BJ (cell line): ENCODE results near the gene PODNL1. TPM values are rescaled to one million over a fixed set of nuclear protein-coding genes. Genes with fewer than 3 reads are reported as not detected.

ENCODE experiments used
- CTCF ChIA-PET: fragments of 350-600 bp; formaldehyde crosslinking; extraction: SDS; loops from one replicate; lab custom pipeline; 2021; ENCODE audit warnings: antibody characterized with exemption, inconsistent platforms; lab: Yijun Ruan, JAX
- POLR2A ChIA-PET: fragments of 300-600 bp; sonication (Branson Sonifier 250); formaldehyde crosslinking; extraction: SDS; loops from one replicate; lab custom pipeline; 2021; ENCODE audit warnings: antibody characterized with exemption; lab: Charles Lee
- DNase-seq: peaks from one replicate; pipeline ENCODE4 v3.0.0-alpha.2; 2011; ENCODE audit warnings: low read depth
- H3K27me3 ChIP-seq: 2 replicates; pipeline ENCODE4 v1.6.0; 2011; ENCODE audit warnings: low read length; ENCODE audit not compliant: control insufficient read depth, insufficient read depth
- H3K36me3 ChIP-seq: 2 replicates; pipeline ENCODE4 v1.5.1; 2011; ENCODE audit warnings: low read length; ENCODE audit not compliant: control insufficient read depth, insufficient read depth
- H3K4me3 ChIP-seq: 2 replicates; pipeline ENCODE4 v1.5.1; 2011; ENCODE audit warnings: low read depth, mild to moderate bottlenecking, control low read depth, low read length
- polyA plus RNA-seq: library from polyadenylated mRNA; depleted of rRNA; stranded (reverse); fragments of >200 nt; gene quantifications from 2 replicates; pipeline ENCODE4 v1.2.3, GENCODE V29; 2011
- TF ChIP-seq, protein P1 (sequence below): IDR thresholded peaks from 2 replicates; pipeline ENCODE4 v1.5.1; 2011; ENCODE audit warnings: low read depth, mild to moderate bottlenecking, control low read depth, inconsistent platforms, low read length, moderate library complexity; ENCODE audit not compliant: insufficient read depth

PODNL1 gene
- polyA plus RNA-seq, 1 experiment, result 18.6 TPM

DNA sequence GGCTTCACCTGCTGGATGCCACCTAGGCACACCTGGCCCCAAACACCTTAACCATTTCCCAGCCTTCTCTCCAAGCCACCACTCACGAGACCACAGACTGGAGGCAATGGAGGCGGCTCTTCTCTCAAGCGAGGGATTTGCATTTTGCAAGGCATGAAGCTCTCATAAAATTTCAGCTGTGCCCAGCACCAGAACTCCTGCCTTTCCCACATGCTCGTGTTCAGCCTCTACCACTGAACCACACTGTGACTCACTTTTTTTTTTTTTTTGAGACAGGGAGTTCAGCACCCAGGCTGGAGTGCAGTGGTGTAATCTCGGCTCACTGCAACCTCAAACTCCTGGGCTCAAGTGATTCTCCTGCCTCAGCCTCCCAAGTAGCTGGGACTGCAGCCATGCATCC is 50.7 kb downstream of the PODNL1 start:
- CTCF ChIA-PET, result interaction anchor here (0.8 to 2.1 kb wide), 6 partner anchors 9 to 185 kb away, joined by 3 to 6 read pairs (median 3); partner anchors contain the start of gene MISP3
- H3K36me3 ChIP-seq, result no peaks in the 10 kb centered on the region
- no peak overlapping the region for H3K4me3 ChIP-seq
- no peaks in the 10 kb centered on the region for H3K27me3 ChIP-seq
- DNase-seq, result peak; percentile 19
- TF ChIP-seq, protein P1, sequence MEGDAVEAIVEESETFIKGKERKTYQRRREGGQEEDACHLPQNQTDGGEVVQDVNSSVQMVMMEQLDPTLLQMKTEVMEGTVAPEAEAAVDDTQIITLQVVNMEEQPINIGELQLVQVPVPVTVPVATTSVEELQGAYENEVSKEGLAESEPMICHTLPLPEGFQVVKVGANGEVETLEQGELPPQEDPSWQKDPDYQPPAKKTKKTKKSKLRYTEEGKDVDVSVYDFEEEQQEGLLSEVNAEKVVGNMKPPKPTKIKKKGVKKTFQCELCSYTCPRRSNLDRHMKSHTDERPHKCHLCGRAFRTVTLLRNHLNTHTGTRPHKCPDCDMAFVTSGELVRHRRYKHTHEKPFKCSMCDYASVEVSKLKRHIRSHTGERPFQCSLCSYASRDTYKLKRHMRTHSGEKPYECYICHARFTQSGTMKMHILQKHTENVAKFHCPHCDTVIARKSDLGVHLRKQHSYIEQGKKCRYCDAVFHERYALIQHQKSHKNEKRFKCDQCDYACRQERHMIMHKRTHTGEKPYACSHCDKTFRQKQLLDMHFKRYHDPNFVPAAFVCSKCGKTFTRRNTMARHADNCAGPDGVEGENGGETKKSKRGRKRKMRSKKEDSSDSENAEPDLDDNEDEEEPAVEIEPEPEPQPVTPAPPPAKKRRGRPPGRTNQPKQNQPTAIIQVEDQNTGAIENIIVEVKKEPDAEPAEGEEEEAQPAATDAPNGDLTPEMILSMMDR, result no peak
- POLR2A ChIA-PET, result no interaction called here

DNA sequence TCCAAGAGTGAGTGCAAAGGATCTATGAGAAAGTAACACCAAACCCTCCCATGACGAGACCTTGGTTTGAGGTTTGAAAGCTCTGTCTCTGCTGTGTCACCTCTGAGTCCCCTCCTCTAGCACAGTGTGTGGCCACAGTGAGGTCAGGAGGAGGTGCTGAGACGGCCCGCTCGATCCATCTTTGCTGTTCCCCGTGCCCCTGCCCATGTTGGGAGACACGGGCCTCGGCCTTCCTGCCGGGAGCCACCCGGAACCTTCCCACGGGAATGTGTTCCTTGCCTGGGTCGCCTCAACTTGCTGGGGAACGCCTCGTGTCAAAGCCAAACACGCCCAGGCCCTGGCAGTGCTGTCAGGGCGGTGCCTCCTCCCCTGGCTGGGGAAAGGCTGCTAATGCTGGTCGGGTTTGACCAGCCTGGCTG is 51.2 kb downstream of the PODNL1 start:
- POLR2A ChIA-PET, result no interaction called here
- DNase-seq, result no peak
- Histone ChIP-seq H3K36me3 (no peaks in the 10 kb centered on the region), H3K27me3 (no peaks in the 10 kb centered on the region), H3K4me3 (no peak overlapping the region)
- CTCF ChIA-PET, result interaction anchor here (1.0 to 2.1 kb wide), 5 partner anchors 9 to 172 kb away, joined by 3 to 6 read pairs (median 3); partner anchors contain the start of gene RFX1
- TF ChIP-seq, protein P1, result no peak

DNA sequence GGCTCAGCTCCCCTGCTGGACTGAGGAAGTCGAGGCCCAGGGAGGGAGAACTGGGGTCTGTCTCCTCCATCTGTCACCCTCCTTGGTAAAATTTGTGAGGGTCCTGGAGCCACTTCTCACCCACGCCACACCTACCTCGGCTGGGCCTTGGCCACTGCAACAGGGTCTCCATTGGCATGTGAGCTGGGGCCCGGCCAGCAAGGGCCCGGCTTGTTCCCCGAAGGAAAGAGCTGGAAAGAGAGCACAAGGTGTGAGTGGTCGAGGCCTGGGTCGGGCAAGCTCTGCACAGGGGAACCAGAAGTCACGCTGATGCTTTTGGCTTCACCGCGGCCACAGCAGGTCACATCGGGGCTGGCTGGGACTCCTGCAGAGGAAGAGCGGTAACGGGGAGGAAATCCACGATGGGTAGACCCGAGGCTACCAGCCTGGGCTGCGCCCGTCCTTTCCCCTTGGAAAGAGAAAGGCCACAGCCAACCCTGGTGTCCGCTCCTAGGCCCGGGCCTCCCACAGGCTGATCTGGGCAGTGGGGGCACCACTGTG is 52.3 kb downstream of the PODNL1 start:
- no peak for DNase-seq
- TF ChIP-seq, protein P1, result no peak
- no peak overlapping the region for H3K4me3 ChIP-seq
- ChIA-PET CTCF (interaction anchor here (0.6 to 2.1 kb wide), 4 partner anchors 10 to 188 kb away, joined by 3 to 6 read pairs (median 4); no protein-coding TSS in a partner anchor), POLR2A (no interaction called here)
- H3K36me3 ChIP-seq, result no peaks in the 10 kb centered on the region
- H3K27me3 ChIP-seq, result no peaks in the 10 kb centered on the region

DNA sequence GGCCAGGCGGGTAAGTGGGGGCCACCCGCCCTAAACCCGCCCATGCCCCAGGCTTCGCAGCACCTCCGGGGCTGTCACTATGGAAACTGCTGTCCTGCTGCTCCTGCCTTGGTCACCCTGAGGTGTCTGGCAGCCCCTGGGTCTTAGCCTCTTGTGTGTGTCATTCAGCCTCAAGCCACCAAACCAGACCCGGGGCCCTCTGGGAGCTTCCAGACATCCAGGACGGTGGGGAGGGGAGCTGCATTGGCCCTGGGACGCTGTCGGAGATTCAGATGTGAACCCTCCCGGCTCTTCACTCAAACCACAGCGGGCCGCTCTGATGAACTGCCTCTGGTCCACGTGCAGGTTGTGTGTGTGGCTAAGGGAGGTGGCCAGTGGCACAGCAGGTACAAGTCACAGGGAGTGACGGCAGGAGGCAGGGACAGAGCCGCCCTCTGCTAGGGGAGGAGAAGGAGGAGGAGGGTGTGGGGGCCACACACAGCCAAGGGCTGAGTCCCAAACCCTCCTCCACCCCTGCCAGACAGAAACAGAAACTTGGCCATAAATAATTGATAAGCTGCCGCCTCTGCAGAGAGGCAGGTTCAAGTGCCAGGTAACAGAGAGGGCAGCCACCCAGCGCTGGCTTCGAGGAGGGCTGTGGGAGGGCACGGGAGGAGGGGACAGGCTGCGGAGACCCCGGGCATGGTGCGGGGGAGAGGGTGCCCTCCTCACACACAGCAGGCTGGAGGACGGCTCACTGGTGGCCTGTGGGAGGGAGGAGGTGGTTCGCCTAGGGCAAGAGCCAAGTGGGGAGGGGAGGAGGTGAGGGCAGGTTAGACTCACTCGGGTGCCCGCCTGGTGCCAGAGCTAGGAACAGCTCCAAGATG is 53.3 kb downstream of the PODNL1 start:
- ChIA-PET CTCF (interaction anchor here (1.0 kb wide), 2 partner anchors 175 to 189 kb away, joined by 3 to 6 read pairs; no protein-coding TSS in a partner anchor), POLR2A (no interaction called here)
- DNase-seq, result no peak
- no peaks in the 10 kb centered on the region for H3K36me3 ChIP-seq
- TF ChIP-seq, protein P1, result no peak
- no peak overlapping the region for H3K4me3 ChIP-seq
- no peaks in the 10 kb centered on the region for H3K27me3 ChIP-seq

DNA sequence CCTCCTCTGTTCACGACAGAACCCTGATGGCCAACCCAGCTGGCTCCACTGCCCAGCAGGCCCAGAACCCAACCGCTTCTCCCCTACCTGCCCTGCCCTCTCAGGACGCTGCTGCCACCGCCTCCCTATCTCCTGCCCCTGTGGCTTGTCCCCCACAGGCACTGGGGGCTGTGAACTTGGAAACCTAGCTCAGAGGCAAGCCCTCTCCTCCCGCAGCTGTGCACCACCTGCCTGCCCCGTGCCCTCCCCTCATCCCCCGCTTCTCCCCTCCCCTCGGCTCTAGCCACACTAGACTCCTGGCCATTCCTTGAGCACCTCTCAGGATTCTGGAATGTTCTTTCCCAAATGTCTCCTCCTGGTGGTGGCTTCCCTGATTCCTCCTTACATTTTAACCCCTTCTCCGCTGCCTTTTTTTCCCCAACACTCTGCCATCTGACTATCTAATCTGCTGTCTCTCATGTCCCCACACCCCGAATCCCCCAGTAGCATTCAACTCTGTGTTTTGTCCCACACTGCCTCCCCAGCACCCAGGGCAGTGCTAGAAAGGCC is 54.6 kb downstream of the PODNL1 start:
- Histone ChIP-seq H3K36me3 (no peaks in the 10 kb centered on the region), H3K4me3 (no peak overlapping the region), H3K27me3 (no peaks in the 10 kb centered on the region)
- DNase-seq, result no peak
- POLR2A ChIA-PET, result no interaction called here
- CTCF ChIA-PET, result interaction anchor here (0.5 to 0.9 kb wide), 3 partner anchors 73 to 929 kb away, joined by 3 read pairs; no protein-coding TSS in a partner anchor
- TF ChIP-seq, protein P1, result peak; percentile 30
